GM20431 (cell line): ENCODE measurements around the gene ALPI.

Experiments
- in situ Hi-C: fragments of 300-500 bp; cut with MseI, MboI; formaldehyde crosslinking; loops from one replicate; pipeline ENCODE4 v1.15.0; 2020; ENCODE audit warnings: low sequenced_read_pairs; ENCODE audit not compliant: unreplicated experiment

The ALPI gene

DNA sequence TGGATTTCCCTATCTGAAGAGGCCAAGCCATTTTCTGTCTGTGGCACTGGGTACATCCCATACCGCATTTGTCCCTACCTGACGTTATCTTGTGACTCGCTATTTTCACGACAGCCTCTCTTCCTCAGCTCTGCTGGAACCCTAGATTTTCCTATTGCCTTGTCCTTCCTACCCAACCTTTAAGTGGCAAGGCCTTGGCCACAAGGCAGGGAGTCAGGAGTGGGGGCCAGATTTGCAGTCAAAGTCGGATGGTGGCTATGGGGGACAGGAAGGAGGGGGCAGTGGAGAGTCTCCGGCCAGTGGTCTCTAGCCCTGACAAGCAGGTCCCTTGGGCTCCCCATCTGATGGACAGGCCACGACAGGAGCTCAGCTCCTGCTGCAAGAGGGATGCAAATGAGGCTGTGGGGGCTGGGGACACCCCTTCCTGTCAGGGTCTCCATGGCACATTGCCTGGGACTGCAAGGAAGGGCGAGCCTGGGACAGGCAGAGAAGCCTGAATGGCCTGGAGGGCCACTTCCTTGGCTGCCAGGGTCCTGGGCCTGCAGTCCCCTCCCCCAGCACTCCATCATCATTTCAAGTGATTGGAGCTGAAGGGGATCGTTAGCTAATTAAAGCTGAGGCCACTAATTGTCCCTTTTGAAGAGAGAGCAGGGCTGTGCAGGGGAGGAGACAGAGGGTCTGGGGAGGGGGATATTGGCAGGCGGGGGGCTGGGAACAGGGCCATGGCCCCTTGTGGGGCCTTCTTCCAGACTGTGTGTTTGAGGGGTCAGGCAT is 37.9 kb downstream of the ALPI start:
- in situ Hi-C loops, result no loop called here

DNA sequence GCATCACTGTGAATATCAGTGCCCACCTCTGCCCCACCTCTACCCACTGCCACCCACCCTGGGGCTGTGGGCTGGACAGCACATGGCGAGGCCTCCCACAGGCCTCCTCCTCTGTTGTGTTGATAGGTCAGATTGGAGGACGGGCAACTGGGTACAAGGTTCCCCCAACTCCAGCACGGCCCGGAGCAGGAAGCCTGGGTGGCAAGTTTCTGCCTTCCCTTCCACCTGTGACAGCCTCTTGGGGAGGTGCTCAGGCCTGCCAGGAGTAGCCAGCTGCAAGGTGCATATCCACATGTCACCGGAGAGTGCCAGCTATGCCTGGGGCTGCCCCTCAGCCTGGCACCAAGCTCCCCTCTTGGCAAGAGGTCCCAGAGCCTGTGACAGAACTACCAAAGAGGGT is 38.6 kb downstream of the ALPI start:
- in situ Hi-C loops, result no loop called here

DNA sequence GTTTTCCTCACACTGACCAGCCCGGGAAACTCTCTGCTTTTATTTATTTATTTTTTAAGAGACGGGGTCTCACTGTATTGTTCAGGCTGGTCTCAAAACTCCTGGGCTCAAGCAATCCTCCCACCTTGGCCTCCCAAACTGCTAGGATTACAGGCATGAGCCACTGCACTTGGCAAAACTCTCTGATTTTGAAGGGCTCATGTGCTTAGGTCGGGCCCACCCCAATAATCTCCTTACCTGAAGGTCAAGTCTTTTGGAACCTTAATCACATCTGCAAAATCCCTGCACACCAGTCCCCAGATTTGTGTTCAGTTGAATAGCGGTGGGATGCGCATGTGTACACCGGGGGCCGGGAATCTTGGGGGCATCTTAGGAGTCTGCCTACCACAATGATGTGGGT is 39.3 kb downstream of the ALPI start:
- in situ Hi-C loops, result no loop called here

DNA sequence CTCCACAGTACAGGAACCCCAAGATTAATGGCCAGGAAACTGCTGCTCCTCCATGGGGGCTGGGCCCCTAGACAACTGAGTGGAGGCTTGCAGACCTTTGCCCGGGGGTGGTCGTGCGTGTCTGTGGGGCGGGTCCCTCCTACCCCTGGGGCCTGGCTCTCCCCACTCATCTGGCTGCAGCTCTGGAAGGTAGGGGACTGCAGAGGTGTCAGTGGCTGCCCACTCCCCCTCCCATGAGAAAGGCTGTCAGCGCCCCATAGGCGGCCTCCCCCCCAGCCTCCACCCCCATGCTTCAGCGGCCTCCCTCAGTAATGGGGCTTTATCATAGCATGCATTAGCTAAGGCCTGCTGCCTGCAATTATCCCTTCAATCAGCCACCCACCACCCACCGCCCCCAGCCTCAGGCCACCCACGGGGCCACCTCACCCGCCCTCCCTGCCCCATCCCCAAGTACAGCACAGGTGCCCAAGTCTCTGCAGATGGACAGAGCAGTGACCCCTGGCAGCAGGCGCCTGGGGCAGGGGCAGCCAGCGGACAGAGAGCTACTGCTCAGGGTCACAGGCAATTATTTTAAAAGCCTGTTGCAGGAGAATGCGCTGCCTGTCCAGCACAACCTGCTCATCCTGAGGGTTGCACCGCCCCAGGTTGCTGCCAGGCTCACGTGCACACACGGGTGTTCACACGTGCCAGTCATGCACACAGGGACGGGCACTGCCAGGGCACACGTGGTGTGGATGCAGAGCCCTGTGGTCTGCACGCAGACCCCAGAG is 40.7 kb downstream of the ALPI start:
- in situ Hi-C loops, result no loop called here

DNA sequence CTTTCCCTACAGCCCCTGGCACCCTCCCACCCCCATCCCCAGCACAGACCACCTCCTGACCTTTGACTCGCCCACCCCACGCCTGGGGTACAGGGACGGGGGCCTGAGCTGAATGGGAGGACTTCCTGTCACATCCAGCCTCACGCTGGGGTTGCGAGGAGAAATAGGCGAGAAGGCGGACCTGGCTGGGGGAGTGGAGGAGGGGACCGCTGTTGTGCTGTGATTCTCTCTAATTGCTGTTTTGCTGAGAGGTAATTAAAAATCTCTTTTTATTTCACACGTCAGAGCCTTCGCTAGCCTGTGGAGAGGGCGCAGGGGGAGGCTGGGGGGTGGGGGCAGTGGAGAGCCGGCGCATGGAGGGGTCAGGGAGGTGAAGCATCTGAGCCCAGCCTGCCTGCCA is 41.4 kb downstream of the ALPI start:
- in situ Hi-C loops, result no loop called here

DNA sequence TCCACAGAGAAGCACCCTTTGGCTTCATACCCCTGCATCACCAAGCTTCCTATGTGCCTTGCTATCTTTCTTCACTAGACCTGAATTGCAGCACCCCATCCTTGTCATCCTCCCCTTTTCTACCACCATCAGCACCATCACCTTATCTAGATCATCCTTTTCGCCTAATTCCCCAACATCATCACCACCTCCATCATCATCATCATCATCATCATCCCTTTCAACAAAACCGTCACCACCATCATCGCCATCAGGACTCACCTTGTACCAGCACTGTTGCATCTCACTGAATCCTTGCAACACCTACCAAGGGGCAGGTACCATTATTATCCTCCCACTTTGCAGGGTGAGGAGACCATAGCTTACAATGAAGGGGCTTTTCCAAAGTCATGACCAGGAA is 42.5 kb downstream of the ALPI start:
- in situ Hi-C loops, result no loop called here

DNA sequence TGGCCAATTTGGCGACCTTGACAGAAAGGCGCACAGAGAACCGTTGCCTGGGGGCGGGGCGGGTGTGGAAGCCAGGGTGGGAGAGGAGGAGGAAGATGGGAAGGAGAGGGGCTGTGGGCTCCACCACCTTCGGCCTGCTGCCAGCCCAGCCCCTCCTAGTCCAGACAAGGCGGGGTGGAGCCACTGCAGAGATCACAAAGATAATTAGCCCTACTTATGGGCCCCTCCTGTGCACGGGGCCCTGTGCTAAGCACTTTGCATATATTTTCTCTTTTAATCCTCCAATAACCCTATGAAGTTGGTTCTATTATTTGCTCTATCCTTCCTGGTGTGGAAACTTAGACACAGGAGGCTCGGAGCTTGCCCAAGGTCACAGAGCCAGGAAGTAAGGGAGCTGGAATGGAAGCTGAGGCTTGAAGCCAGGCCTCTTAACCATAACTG is 45.4 kb downstream of the ALPI start:
- in situ Hi-C loops, result no loop called here

DNA sequence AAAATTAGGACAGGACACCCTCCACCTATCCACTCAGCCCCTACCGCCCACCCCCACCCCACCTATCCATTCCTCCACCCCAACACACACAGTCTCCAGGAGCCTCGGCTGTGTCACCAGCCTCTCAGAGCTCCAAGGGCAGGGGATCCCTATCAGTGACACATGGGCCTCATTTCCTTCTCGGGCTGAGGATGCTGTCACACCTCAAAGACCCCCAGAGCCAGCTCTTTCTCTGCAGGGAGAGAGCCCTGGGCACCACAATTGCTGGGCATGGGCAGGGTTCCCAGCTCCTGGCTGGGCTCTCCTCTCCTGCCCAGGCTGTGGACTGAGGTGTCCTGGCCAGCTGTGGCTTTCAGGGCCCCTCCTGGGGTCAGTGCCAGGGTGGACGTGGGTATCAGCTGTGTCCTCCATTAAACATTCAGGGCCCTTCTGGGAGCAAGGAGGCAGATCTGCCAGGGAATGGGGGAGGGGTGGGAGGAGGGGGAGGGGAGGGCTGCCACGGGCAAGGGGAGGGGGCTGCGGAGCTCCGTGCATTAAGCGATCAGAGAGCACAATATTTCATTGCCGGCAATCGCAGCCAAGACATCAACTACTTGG is 45.9 kb downstream of the ALPI start:
- in situ Hi-C loops, result no loop called here

DNA sequence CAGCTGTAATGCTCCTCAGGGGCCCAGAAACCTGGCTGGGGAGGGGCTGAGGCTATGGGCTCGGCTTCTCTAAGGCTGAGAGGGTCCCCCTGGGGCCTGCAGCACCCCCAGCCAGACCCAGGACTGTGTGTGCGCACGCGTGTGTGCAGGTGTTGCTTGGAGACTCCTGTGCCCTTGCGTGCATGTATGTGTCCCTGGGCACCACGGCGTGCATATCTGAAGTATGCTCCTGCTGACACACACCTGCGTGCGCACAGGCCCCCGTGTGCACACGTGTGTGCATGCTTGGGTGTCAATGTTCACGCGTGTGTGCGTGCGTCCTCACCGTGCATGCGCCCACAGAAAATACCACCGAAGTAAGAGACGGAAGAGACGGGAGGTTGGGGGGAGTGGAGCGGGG is 46.6 kb downstream of the ALPI start:
- in situ Hi-C loops, result no loop called here

DNA sequence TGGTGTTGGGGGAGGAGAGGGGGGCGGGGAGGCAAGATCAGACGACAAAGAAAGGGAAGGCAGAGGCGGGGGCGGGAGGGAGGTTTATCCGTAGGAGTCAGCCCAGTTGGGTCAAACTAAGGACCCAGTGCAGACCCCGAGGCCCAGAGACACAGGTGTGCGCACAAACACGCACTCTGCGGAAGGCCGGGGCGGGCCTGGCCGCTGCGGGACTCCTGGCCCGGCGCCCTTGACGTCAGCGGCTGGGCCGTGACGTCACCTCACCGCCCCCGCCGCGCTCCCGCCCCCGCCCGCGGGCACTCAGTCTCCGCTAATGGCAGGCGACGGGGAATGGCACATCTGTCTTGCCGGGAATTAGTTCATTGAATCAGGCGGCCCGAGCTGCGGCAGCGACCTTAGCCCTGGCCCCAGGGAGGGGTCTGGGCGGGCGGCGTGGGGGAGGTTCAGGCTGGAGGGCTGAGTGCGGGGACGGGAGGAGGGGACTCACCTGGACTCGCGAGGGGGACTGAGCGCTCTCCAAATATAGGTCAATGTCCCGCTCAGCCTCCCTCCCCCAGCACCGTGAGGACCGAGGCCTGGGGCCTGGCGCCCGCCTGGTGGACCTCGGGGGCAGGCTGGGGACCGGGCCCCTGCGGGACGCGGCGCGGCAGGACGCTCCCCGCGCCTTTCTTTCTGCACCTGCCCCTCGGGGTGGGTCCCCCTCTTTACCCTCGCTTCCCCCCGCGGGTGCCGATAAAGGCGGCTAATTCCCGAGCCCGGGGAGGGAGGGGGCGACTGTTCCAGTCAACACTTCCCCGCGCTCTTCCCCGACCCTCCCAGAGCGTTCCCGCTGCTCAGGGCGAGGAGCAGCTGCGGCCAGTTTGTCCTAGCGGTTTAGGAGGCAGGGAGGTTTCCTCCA is 47.2 kb downstream of the ALPI start:
- in situ Hi-C loops, result no loop called here

DNA sequence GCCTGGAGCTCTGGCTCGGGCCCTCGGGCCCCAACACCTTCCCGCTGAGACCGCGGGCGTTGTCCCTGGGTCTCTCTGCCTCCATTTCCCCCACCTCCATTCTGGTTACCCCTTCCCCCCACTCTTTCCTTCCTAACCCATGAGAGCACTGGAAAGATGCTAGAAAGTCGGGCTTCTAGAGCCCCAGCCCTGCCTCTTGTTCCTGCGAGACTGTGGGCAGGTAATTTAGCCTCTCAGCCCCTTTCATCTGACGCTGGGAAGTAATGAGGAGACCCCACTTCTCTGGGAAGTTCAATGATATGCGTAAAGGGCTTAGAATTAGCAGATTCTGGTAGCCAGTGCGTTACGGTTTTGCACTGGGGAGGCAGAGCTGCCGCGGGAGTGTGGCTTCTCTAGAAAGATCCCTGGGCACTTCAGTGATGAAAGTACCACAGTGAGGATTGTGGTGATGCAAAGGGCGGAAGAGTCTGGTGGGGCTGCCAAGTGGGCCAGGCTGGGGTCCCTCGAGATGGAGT is 47.9 kb downstream of the ALPI start:
- in situ Hi-C loops, result no loop called here

DNA sequence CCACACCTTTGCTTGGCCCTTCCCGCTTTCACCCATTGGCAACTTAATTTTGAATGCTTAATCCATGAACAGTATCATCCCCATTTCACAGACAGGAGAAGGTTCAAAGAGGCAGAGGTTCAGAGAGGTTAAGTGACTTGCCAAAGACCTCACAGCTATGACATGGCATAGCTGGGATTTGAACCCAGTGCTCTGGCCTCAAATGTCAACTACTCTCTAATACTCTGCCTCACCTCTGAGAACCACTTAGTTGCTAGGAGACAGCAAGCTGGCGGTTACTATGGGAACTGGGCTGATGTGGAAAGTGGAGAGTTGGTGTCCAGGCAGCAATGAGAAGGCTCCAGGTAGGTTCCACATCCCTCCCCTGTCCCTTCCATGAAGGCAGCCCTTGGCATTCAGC is 48.5 kb downstream of the ALPI start:
- in situ Hi-C loops, result no loop called here

DNA sequence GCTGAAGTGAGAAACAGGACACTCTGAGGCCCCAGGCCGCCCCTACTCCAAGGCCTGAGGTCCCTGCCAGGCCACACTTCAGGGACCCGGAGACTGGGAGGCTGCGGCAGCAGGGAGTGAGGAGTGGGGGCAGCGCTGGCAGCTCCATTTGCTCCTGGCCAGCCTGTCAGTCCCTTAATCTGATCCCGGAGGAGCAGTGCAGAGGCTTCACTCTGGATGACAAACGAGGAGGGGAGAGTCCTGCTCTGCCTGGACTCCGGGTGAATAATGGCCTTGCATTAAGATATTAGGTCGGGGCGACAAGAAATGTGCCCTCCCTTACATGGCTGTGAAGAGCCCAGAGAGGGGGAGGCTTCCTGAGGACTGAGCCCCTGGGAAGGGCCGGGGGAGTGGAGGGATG is 49.9 kb downstream of the ALPI start:
- in situ Hi-C loops, result no loop called here

DNA sequence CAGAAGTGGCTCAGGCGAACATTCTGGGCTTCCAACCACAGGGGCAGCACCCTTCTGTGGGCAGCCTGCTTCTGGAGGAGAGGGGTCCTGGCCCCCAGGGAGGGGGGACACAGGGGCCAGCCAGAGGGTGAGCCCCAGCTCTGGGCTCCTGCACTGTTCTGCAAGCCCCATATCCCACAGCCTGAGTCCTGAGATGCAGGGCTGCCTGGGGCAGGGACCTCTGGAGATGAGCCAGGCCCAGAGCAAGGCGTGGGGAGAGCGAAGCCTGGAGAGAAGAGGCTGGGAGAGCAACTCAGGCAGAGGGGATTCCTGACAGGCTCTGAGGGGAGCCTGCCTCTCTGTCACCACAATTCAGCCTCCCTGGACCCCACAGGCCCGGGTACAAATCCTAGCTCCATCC is 50.8 kb downstream of the ALPI start:
- in situ Hi-C loops, result no loop called here

DNA sequence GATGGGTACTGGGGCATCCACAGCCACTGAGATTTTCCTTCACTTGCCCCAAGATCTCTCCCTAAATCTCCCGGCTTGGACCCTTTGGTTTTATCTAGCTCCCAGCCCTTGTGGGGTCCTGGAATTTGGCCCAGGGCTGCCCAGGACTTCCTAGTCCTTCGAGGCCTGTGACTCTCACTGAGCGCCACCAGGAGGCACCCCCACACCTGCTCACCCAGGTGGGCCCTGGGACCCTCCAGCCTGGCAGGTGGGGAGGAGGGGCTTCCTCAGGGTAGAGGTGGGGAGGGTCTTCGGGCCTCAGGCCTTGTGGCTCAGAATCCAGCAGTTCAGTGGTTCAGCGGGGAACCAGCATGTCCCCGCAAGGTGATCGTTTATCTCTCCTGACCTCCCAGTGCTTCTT is 52.3 kb downstream of the ALPI start:
- in situ Hi-C loops, result no loop called here
